A673 (cell line): ENCODE data around the gene RMND5A. TPM values are rescaled to one million over a fixed set of nuclear protein-coding genes. Genes with fewer than 3 reads are reported as not detected.

Experiments
- BruUV-seq: library from RNA; stranded (reverse); fragments of 400-500 nt; replicated peaks from 2 replicates; lab custom pipeline; 2021; lab: Mats Ljungman, UMichigan
- CTCF ChIA-PET: fragments of 300-600 bp; sonication (Branson Sonifier 250); formaldehyde crosslinking; loops from one replicate; lab custom pipeline; 2022; ENCODE audit warnings: antibody characterized with exemption; lab: Charles Lee
- POLR2A ChIA-PET: fragments of 300-600 bp; sonication (Branson Sonifier 250); formaldehyde crosslinking; loops from one replicate; lab custom pipeline; 2022; ENCODE audit warnings: antibody characterized with exemption; ENCODE audit not compliant: low non-redundant PET; lab: Charles Lee
- DNase-seq: peaks from one replicate; pipeline ENCODE4 v3.0.0-alpha.2; 2015; ENCODE audit warnings: low spot score
- H3K27ac ChIP-seq: fragments of 200-600 bp; sonication (generic); 2 replicates; pipeline ENCODE4 v1.5.1; 2016; ENCODE audit warnings: mixed run types, low read depth, mild to moderate bottlenecking, mixed read lengths, antibody characterized with exemption, low read length; ENCODE audit not compliant: poor library complexity, severe bottlenecking
- H3K27me3 ChIP-seq: fragments of 200-600 bp; sonication (generic); replicated peaks from 2 replicates; pipeline ENCODE4 v1.6.1; 2017; ENCODE audit warnings: mixed run types, low read depth, mild to moderate bottlenecking, mixed read lengths, antibody characterized with exemption, low read length; ENCODE audit not compliant: insufficient read depth, poor library complexity
- H3K36me3 ChIP-seq: fragments of 200-600 bp; sonication (generic); 2 replicates; pipeline ENCODE4 v1.6.1; 2016; ENCODE audit warnings: mixed run types, mild to moderate bottlenecking, mixed read lengths, antibody characterized with exemption, low read length; ENCODE audit not compliant: insufficient read depth, poor library complexity, severe bottlenecking
- H3K4me1 ChIP-seq: fragments of 200-600 bp; sonication (generic); 2 replicates; pipeline ENCODE4 v1.6.1; 2017; ENCODE audit warnings: mixed run types, mild to moderate bottlenecking, mixed read lengths, antibody characterized with exemption, low read length; ENCODE audit not compliant: insufficient read depth, poor library complexity, severe bottlenecking
- H3K4me3 ChIP-seq: fragments of 200-600 bp; sonication (generic); 2 replicates; pipeline ENCODE4 v1.5.1; 2016; ENCODE audit warnings: low read depth, mixed run types, mild to moderate bottlenecking, mixed read lengths, low read length; ENCODE audit not compliant: poor library complexity, severe bottlenecking
- H3K9me3 ChIP-seq: fragments of 200-600 bp; sonication (generic); 2 replicates; pipeline ENCODE4 v1.6.1; 2016; ENCODE audit warnings: mixed run types, low read depth, mild to moderate bottlenecking, mixed read lengths, antibody characterized with exemption, low read length; ENCODE audit not compliant: poor library complexity, severe bottlenecking
- EZH2 ChIP-seq: fragments of 200-600 bp; sonication (generic); IDR thresholded peaks from 2 replicates; pipeline ENCODE4 v1.6.1; 2017; ENCODE audit warnings: borderline replicate concordance, low read depth, mild to moderate bottlenecking, mixed read lengths, antibody characterized with exemption, low read length; ENCODE audit not compliant: poor library complexity, severe bottlenecking
- intact Hi-C: fragments of 100-400 bp; cut with micrococcal nuclease; formaldehyde crosslinking; loops from one replicate; pipeline ENCODE4 v1.10.0; 2022; ENCODE audit not compliant: unreplicated experiment
- total RNA-seq: library from RNA; stranded (reverse); gene quantifications from 2 replicates; pipeline ENCODE4 v1.2.3, GENCODE V29; 2021
- TF ChIP-seq, protein P1 (sequence below): fragments of 300-800, 200-600 bp; sonication (generic); conservative IDR thresholded peaks from 2 replicates; pipeline ENCODE4 v1.5.1; 2017; ENCODE audit warnings: low read depth, mild to moderate bottlenecking, antibody characterized with exemption, low read length, moderate library complexity, mixed read lengths

Gene RMND5A
- total RNA-seq, 1 experiment from 2014 or later: 38.7 TPM

GRCh38 chr2:86807133-86807467 is 87.0 kb downstream of the RMND5A start:
- Histone ChIP-seq H3K27ac (no peak overlapping the region), H3K27me3 (peaks cover 20% of the 10 kb centered on the region), H3K36me3 (no peaks in the 10 kb centered on the region), H3K4me3 (peak overlapping the region; percentile 47), H3K4me1 (peaks cover 5% of the 10 kb centered on the region), H3K9me3 (no peaks in the 10 kb centered on the region)
- BruUV-seq: no TSS peak
- TF ChIP-seq EZH2: no peak
- TF ChIP-seq, protein P1, sequence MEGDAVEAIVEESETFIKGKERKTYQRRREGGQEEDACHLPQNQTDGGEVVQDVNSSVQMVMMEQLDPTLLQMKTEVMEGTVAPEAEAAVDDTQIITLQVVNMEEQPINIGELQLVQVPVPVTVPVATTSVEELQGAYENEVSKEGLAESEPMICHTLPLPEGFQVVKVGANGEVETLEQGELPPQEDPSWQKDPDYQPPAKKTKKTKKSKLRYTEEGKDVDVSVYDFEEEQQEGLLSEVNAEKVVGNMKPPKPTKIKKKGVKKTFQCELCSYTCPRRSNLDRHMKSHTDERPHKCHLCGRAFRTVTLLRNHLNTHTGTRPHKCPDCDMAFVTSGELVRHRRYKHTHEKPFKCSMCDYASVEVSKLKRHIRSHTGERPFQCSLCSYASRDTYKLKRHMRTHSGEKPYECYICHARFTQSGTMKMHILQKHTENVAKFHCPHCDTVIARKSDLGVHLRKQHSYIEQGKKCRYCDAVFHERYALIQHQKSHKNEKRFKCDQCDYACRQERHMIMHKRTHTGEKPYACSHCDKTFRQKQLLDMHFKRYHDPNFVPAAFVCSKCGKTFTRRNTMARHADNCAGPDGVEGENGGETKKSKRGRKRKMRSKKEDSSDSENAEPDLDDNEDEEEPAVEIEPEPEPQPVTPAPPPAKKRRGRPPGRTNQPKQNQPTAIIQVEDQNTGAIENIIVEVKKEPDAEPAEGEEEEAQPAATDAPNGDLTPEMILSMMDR: no peak
- DNase-seq: no peak
- CTCF ChIA-PET: interaction anchor here (0.7 kb wide), 1 partner anchor 13 kb away, joined by 9 read pairs; no protein-coding TSS in a partner anchor
- POLR2A ChIA-PET: no interaction called here
- intact Hi-C loops: loop anchor here (10.0 kb wide), 1 partner anchor 412 kb away; no protein-coding TSS in a partner anchor

- Histone ChIP-seq H3K4me1 (peaks cover 5% of the 10 kb centered on the region), H3K36me3 (no peaks in the 10 kb centered on the region), H3K9me3 (no peaks in the 10 kb centered on the region), H3K4me3 (peak overlapping the region; percentile 47), H3K27me3 (peaks cover 20% of the 10 kb centered on the region), H3K27ac (no peak overlapping the region)
- intact Hi-C loops: loop anchor here (2.0 to 10.0 kb wide), 2 partner anchors 21 to 413 kb away; no protein-coding TSS in a partner anchor
- TF ChIP-seq, protein P1: no peak
- TF ChIP-seq EZH2: no peak
- ChIA-PET POLR2A (no interaction called here), CTCF (interaction anchor here (0.7 kb wide), 1 partner anchor 13 kb away, joined by 9 read pairs; no protein-coding TSS in a partner anchor)
- DNase-seq: peak; percentile 42
- BruUV-seq: no TSS peak
These were observed 87.6 kb downstream of the RMND5A start for GRCh38 chr2:86807468-86808275.

DNA sequence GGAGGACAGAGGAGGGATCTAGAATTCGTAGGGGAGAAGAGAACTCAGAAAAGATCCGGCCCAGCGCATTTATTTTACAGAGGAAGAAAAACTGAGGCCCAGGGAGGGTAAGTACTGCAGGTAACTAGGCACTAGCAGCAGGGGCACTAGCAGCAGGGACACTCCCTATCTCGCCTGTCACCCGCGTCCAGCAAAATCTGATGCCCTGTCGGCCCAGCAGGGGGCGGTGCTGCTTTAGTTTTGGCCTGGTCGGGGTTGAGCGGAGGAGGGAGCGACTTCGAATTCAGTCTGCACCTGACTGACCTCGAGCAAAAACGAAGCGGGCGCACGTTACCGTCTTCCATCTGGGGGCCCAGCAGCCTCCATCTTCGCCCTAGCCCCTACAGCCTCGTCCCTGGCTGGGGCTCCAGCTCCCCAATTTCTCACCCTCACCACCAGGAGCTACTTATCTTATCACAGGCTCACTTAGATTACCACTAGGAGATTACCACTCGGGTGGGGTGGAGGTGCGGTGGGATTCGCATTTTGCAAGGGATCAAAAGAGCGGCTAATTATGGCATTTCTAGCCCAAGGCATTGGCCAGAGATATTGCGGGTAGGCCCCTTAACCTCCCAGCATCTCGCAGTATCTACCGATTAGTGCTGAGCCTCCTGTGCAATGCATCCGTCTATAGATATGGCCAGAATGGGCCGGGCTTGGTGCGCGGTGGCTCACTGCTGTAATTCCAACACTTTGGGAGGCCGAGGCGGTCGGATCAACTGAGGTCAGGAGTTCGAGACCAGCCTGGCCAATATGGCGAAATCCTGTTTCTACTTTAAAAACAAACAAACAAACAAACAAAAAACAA is 88.4 kb downstream of the RMND5A start:
- CTCF ChIA-PET: no interaction called here

More for the DNA sequence above, 88.4 kb downstream of the RMND5A start:
- POLR2A ChIA-PET: no interaction called here
- Histone ChIP-seq H3K4me1 (peaks cover 5% of the 10 kb centered on the region), H3K9me3 (no peaks in the 10 kb centered on the region), H3K36me3 (no peaks in the 10 kb centered on the region), H3K27ac (no peak overlapping the region), H3K4me3 (peak overlapping the region; percentile 47), H3K27me3 (peaks cover 20% of the 10 kb centered on the region)
- BruUV-seq: no TSS peak
- DNase-seq: peak; percentile 90
- TF ChIP-seq, protein P1: peak; percentile 94
- TF ChIP-seq EZH2: no peak
- intact Hi-C loops: loop anchor here (2.0 to 10.0 kb wide), 2 partner anchors 20 to 414 kb away; no protein-coding TSS in a partner anchor
